ENCODE results near the gene CASP8AP2. TPM values are rescaled to one million over a fixed set of nuclear protein-coding genes. Genes with fewer than 3 reads are reported as not detected.

The CASP8AP2 gene
- total and polyA plus RNA-seq, 9 of the 15 experiments (the other 6 are each of a cell fraction or from before 2014, with no cell fraction given), result 10.6 to 30.0 (median 19.1) TPM

GRCh38 chr6:89886378-89887120 is 56.9 kb downstream of the CASP8AP2 start:
- no peak overlapping the region for H3K4me2 ChIP-seq (ENCODE audit: insufficient read depth, low read length)
- H3K79me2 ChIP-seq (ENCODE audit: control insufficient read depth, insufficient read depth, low read length), result no peaks in the 10 kb centered on the region
- H3K9ac ChIP-seq (ENCODE audit: insufficient read depth in 1 of 2, low read depth in 2 of 2, low read length in 2 of 2), result no peak overlapping the region
- ChIA-PET CTCF (ENCODE audit: low intra/inter-chr PET ratio) (no interaction called here), POLR2A (no interaction called here)
- WGBS (ENCODE audit: insufficient coverage, low coverage, missing lambda C conversion rate), result 61% methylated on average over 39 of the region's 44 CpGs
- H3K9me3 ChIP-seq (replicated peaks; ENCODE audit: control insufficient read depth, insufficient read depth, low read depth, low read length), result no peaks in the 10 kb centered on the region
- BruUV-seq (replicated peaks), result no TSS peak
- H3K4me3 ChIP-seq, result no peak overlapping the region
- H3K27me3 ChIP-seq (ENCODE audit: control insufficient read depth in 2 of 2, insufficient read depth in 2 of 2, low read length in 2 of 2), result no peaks in the 10 kb centered on the region
- in situ Hi-C loops (cut with MboI), result no loop called here
- H3K9me1 ChIP-seq (ENCODE audit: control insufficient read depth, insufficient read depth, low read length), result no peaks in the 10 kb centered on the region
- ATAC-seq (peak; percentile 39; the same call in 2 of the 3 replicates), DNase-seq (ENCODE audit: extremely low read depth in 1 of 4, low spot score in 3 of 4) (no peak), FAIRE-seq (no peak)
- intact Hi-C loops (cut with micrococcal nuclease), result no loop called here
- no peak overlapping the region for H3K27ac ChIP-seq (ENCODE audit: extremely low read depth, low read depth, low read length)
- H3K4me1 ChIP-seq (replicated peaks in 1 of 2; ENCODE audit: control insufficient read depth in 2 of 2, insufficient read depth in 2 of 2, low read length in 2 of 2), result peaks cover 0 to 18% of the 10 kb centered on the region in 2 experiments; a peak in 2 of 5 replicates
- no peaks in the 10 kb centered on the region for H4K20me1 ChIP-seq (replicated peaks; ENCODE audit: control insufficient read depth, insufficient read depth, low read length)
- H2AFZ ChIP-seq (ENCODE audit: low read depth, low read length), result 0 out of 2 replicates have a peak overlapping the region, but pooled peaks have one; percentile 16
- no peaks in the 10 kb centered on the region for H3K36me3 ChIP-seq (ENCODE audit: control insufficient read depth, insufficient read depth, low read length)
- no peak for TF ChIP-seq L3MBTL2 (IDR thresholded peaks at IDR 0.05)
- no peak for TF ChIP-seq STAG1 (CRISPR knock-in tag; IDR thresholded peaks at IDR 0.05; ENCODE audit: borderline replicate concordance)
- no peak for TF ChIP-seq SNIP1 (IDR thresholded peaks at IDR 0.05; ENCODE audit: low read depth)
- no peak for TF ChIP-seq POLR3A (IDR thresholded peaks at IDR 0.05; ENCODE audit: borderline replicate concordance, extremely low read depth, insufficient read depth, insufficient read length)
- TF ChIP-seq TRIM24 (IDR thresholded peaks at IDR 0.05), result no peak
- TF ChIP-seq KLF6 (CRISPR knock-in tag; IDR thresholded peaks at IDR 0.05; ENCODE audit: borderline replicate concordance), result no peak
- no peak for TF ChIP-seq FOS (IDR thresholded peaks at IDR 0.05; ENCODE audit: extremely low read depth, insufficient read length)
- no peak for TF ChIP-seq U2AF2 (optimal IDR thresholded peaks at IDR 0.05; ENCODE audit: low read depth, low read length)
- peak in 2 of 3 experiments; percentile 42 to 66 for TF ChIP-seq YY1 (IDR thresholded peaks at IDR 0.05; ENCODE audit: borderline replicate concordance in 1 of 3, control insufficient read depth in 1 of 3, extremely low read depth in 1 of 3, insufficient read depth in 3 of 3, insufficient read length in 1 of 3, insufficient replicate concordance in 2 of 3, low read depth in 1 of 3, low read length in 2 of 3)
- no peak for TF ChIP-seq ZBTB40 (IDR thresholded peaks at IDR 0.05)
- TF ChIP-seq ZBTB40 (CRISPR knock-in tag; IDR thresholded peaks at IDR 0.05), result no peak
- no peak for TF ChIP-seq SRSF7 (optimal IDR thresholded peaks at IDR 0.05; ENCODE audit: low read depth, low read length)

Measured in K562 (cell line).